CD4-positive, alpha-beta T cell treated with Interleukin-17A for 1 hour (primary cell): Measurements from ENCODE around the gene KCNMA1.

Source experiments
- DNase-seq: peaks from one replicate; pipeline ENCODE4 v3.0.0-alpha.2; 2020

KCNMA1 gene

DNA sequence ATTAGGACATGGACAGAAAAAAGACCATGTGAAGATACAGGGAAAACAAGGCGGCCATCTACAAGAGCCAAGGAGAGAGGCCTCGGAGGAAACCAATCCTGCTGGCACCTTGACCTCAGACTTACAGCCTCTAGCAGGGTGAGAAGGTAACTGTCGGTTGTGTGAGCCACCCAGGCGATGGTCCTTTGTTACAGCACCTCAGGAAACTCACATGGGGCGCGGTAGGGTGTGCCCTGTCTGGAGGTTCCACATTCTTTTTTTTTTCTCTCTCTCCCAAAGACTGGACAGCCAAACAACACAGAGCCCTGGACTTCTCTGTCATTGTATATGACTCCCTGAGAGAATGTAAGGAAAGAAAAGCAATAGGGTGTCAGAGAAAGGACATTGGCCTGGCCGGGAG lies 163.2 kb downstream of the KCNMA1 start:
- DNase-seq: no peak

GRCh38 chr10:77472146-77472545 lies 165.5 kb downstream of the KCNMA1 start:
- DNase-seq: no peak

DNA sequence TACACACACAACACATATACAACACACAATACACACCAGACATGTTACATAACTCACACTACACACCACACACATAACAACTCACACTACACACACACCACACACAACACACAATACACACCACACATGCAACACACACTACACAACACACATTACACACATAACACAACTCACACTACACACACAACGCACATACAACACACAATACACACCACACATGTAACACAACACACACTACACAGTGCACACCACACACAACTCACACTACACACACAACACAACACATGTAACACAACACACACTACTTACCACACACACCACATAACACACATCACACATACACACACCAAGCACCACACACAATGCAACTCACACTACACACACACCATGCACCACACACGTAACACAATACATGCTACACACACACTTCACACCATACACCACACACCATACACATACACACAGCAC lies 166.5 kb downstream of the KCNMA1 start:
- DNase-seq: no peak

GRCh38 chr10:77467422-77467963 lies 170.1 kb downstream of the KCNMA1 start:
- no peak for DNase-seq

DNA sequence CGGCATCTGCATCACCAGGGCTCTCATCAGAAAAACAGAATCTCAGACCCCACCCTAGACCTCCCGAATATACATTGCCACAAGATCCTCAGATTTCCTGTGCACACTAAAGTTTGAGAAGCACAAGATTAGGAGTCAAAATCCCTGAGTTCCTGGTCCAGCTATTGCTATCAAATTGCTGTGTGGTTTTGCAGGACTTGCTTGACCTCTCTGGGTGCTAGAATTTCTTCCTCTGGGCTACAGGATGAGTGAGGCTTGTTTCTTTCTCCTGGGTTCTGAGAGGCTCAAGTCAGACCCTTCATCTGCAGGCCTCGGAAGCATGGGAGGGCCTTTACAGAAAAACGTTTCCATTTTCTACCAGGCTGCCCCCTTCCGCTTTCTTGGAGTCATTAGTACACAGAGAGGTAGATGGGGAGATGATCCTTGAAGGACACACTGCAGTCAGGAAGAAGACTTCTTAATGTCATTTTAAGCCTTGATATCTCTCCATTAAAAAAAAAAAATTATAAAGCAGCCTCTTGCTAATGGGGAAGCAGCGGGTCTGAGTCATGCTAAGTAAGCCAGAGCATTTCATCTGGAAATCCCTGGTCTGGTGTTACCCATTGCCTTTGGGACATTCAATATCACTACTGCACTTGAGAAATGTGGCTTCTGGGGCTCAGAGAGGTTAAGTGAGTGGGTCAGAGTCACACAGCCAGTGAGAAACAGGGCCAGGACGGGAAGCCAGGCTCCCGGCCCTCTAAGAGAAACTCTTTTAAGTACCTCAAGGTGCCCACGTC lies 173.5 kb downstream of the KCNMA1 start:
- no peak for DNase-seq

DNA sequence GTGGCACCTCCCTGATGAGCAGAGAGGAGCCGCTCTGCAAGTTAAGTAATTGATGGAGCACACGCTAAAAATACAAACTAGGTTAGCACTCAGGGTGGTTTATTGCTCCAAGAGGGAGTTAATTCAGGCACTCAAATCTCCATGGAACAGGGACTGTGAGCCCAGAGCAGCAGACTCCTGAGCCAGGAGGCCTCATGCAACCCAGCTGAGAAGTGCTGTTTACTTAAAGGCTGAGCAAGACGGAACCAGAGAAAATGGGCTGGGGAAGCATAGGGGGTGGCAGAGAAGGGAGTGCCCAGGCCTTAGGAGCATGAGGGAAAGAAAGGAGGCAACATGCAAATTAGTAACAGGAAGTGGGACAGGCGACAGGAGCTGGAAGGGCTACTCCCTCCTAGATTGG lies 174.1 kb downstream of the KCNMA1 start:
- DNase-seq: no peak

DNA sequence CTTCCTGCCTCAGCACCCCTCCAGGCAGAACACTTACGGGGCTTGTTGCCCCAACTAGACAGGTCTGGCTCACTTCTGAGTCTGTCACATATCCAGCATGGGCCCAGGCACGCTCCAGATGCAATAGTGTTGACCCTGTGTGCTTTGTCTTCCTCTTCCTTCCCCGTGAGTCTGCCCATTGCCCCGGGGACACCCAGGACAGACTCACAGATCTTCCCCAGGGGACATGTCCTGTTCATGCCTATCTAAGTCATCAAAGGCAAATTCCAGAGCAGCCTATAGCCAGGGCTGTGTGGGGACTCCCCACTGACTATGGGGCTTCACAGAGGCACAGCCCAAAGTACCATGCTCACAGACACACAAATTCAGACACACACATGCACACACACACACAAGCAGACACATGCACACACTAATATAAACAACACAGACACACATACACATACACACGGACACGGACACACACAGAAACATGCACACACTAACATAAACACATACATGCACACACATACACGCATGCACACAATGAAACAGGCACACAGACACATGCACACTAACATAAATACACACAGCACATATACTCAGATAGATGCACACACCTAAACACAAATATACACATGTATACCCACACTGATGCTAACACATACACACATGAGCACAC lies 175.8 kb downstream of the KCNMA1 start:
- no peak for DNase-seq

GRCh38 chr10:77459905-77460304 lies 177.7 kb downstream of the KCNMA1 start:
- no peak for DNase-seq

DNA sequence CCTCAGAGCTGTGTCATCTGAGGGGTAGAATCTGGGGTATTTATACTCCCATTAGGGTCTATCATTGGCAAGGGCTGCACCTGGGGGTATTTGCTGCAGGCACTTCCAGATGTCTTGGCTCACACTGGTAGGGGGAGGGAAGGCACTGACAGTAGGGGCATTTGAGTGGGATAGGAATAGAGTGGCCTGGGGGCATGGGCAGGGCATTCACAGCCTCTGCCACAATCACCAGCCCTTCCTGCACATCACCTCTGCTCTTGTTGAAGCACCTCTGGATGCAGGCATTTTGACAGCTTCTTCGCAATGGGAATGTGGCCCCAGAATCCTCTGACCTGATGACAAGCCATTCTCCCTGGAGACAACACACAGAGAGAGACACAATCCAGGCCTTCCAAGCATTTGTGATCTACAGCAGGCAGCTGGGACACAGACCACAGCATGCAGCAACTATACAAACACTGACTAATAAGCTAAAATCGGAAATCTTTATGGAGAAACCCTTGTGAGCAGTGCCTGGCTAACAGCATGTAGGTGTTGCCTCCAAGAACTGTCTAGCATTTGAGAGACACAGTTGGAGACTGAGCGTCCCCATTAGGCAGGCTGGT lies 178.5 kb downstream of the KCNMA1 start:
- DNase-seq: no peak

DNA sequence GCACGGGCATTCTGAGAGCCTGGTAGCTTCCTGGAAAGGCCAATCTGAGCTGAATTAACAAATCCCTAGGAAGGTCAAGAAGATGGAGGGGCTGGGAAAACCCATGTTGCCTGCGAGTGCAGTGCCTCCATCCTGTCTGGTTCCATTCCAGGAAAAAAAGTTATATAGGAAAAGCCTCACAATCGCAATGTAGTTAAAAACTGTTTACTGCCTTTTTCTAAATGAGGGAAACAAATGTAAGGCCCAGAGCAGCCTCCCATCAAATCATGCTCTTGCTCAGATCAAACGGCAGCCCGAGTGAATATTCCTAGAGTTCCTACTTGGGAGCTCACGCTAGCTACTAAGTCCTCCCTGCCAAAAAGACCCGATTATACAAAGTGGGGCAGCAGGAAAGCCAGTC lies 179.9 kb downstream of the KCNMA1 start:
- DNase-seq: no peak

GRCh38 chr10:77457266-77457665 lies 180.3 kb downstream of the KCNMA1 start:
- DNase-seq: no peak

GRCh38 chr10:77456414-77456813 lies 181.2 kb downstream of the KCNMA1 start:
- DNase-seq: no peak

- DNase-seq: no peak
Observed at GRCh38 chr10:77455561-77455960, 182.0 kb downstream of the KCNMA1 start.

- DNase-seq: no peak
Observed at GRCh38 chr10:77452952-77453564, 184.6 kb downstream of the KCNMA1 start.

- no peak for DNase-seq
Observed at GRCh38 chr10:77451886-77452285, 185.7 kb downstream of the KCNMA1 start.

- DNase-seq: no peak
Observed at GRCh38 chr10:77448226-77448625, 189.4 kb downstream of the KCNMA1 start.

DNA sequence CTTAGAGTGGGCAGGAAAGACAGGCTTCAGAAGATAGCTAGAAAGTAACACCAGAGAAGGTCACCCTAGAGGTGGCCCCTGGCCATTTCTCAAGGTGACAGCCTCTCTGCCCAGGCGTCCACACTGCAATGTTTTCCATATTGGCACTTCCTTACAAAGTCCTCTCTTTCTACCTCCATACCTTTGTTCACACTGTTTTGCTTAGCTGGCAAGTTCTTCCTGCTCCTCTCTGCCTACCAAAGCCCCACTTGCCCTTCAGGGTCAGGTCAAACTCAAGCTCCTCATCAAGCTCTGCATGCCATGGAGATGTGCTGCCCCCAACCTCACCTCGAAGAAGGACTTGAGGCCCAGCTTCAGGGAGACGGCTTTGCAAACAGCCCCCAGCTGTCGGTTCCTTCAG lies 190.9 kb downstream of the KCNMA1 start:
- no peak for DNase-seq

GRCh38 chr10:77445547-77445946 lies 192.1 kb downstream of the KCNMA1 start:
- DNase-seq: no peak

DNA sequence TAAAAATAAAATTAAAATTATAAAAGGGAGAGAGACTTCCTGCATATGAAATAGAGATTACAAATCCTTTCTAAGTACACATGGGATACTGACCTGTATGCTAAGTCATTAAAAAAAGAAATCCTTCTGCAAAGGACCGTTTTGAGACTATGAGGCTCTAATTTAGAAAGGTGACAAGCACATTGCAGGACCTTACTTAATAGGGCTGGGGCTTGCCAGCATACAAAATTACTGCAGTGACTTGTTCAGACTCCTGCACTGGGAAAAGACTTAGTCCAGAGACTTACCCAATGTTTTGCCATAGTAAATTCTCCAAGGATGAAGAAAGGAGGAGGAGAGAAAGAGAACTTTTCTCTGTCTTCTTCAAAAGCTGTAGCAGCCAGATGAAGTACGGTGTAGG lies 193.6 kb downstream of the KCNMA1 start:
- DNase-seq: no peak

DNA sequence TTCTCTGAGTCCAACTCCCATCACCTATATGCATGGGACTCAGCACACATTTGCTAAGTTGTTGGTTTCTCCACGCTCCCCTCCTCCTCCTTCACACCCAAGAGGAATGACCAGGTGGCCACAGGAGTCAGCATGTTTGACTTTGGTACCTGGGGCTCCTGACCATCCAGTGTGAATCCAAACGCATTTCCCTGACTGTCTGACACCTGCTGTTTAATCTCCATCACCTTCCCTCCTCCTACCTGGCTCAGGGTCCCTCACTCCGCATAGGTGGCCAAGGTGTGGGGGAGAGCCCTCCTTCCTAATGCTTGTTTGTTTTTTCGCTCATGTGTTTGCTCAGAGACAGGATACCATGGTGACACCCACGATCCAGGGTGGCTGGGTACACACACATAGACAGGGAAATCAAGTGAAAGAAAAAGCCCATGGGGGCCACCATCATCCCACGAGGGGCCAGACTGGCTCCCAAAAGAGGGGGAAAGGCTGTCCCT lies 194.9 kb downstream of the KCNMA1 start:
- no peak for DNase-seq

- DNase-seq: no peak
Observed at GRCh38 chr10:77441353-77442166, 196.0 kb downstream of the KCNMA1 start.

DNA sequence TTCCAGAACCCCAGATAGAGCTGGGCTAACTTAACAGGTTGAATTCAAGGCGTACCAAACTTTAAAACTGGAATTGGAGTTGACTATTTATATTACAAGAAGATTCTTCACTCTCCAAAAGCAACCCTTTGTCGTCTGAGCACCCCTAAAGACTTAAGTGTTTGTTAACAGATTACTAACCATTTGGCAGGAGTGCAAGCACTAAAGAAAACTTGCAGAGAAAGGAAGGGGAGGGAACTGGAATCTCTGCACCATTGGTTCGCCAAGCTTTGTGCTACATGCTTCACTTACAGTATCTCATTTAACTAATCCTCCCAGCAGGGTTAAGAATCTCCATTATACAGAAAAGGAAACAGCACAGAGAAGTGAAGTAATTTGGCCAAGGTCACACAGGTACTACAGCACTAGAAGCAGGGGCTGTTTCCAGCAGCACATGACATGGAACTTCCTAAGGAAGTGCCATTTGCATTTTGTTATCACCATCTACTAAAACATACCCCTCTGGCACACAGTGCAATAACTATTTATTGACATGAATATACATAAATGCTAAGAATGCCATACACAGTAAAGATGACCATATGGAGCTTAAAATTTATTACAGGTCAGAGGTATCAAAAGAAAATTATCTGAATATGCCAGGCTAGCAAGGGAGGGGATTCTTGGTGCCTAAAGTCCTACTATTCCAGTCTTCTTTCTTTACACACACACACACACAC lies 201.2 kb downstream of the KCNMA1 start:
- no peak for DNase-seq
